NCI-H748 treated with DMSO at 0.1 percent for 48 hours (cell line): Measurements from ENCODE around the gene MYF5.
"Not testable (repeated sequence)": the region's sequence is repeated elsewhere in the genome, so short reads cannot be mapped to it uniquely, and the experiment has no call there.

Experiments used
- DNase-seq: peaks from one replicate; lab custom pipeline; 2025; lab: John Stamatoyannopoulos, UW

Gene MYF5

GRCh38 chr12:80716696-80717469, at the start of gene MYF5:
MYF5 (plus strand) TSS chr12:80716912; CDS start chr12:80717064, 152 bp downstream.
- no peak for DNase-seq

GRCh38 chr12:80670214-80670613, 46.5 kb upstream of the MYF5 start:
- DNase-seq, result no peak

GRCh38 chr12:80676042-80676636, 40.6 kb upstream of the MYF5 start:
- DNase-seq, result not testable (repeated sequence)

- no peak for DNase-seq
Measured at GRCh38 chr12:80676856-80677255, 39.9 kb upstream of the MYF5 start.

- no peak for DNase-seq
Measured at GRCh38 chr12:80677994-80678393, 38.7 kb upstream of the MYF5 start.

GRCh38 chr12:80679346-80680131, 37.2 kb upstream of the MYF5 start:
- DNase-seq, result no peak

- DNase-seq, result no peak
Measured at GRCh38 chr12:80681287-80681686, 35.4 kb upstream of the MYF5 start.

- no peak for DNase-seq
Measured at GRCh38 chr12:80681786-80682185, 34.9 kb upstream of the MYF5 start.

GRCh38 chr12:80684077-80684495, 32.6 kb upstream of the MYF5 start:
- peak; percentile 97 for DNase-seq

- DNase-seq, result no peak
Measured at GRCh38 chr12:80690090-80690489, 26.6 kb upstream of the MYF5 start.

- DNase-seq, result no peak
Measured at GRCh38 chr12:80690513-80690912, 26.2 kb upstream of the MYF5 start.

- DNase-seq, result no peak
Measured at GRCh38 chr12:80692114-80692513, 24.6 kb upstream of the MYF5 start.

GRCh38 chr12:80697270-80697887, 19.3 kb upstream of the MYF5 start:
- no peak for DNase-seq

- DNase-seq, result no peak
Measured at GRCh38 chr12:80698256-80698655, 18.5 kb upstream of the MYF5 start.

GRCh38 chr12:80698847-80699542, 17.7 kb upstream of the MYF5 start:
- DNase-seq, result no peak

GRCh38 chr12:80700327-80700726, 16.4 kb upstream of the MYF5 start:
- no peak for DNase-seq

- DNase-seq, result no peak
Measured at GRCh38 chr12:80701388-80701787, 15.3 kb upstream of the MYF5 start.

- DNase-seq, result no peak
Measured at GRCh38 chr12:80702889-80703805, 13.6 kb upstream of the MYF5 start.

GRCh38 chr12:80704420-80704819, 12.3 kb upstream of the MYF5 start:
- no peak for DNase-seq

- DNase-seq, result no peak
Measured at GRCh38 chr12:80707126-80707829, 9.4 kb upstream of the MYF5 start, which contains the start of gene MYF6. MYF6 (plus strand) TSS chr12:80707634; CDS start chr12:80707720, 86 bp downstream.
